Measurements from ENCODE around the gene CILP. TPM values are rescaled to one million over a fixed set of nuclear protein-coding genes. Genes with fewer than 3 reads are reported as not detected.

Gene CILP
- total RNA-seq, 1 donor from 2014 or later = not detected

- Histone ChIP-seq H3K4me3 (ENCODE audit: low read depth, low read length) (no peak overlapping the region), H3K27me3 (ENCODE audit: control insufficient read depth, insufficient read depth, low read length) (no peaks in the 10 kb centered on the region), H3K36me3 (ENCODE audit: control insufficient read depth, insufficient read depth, low read length) (no peaks in the 10 kb centered on the region)
- no peak for DNase-seq (ENCODE audit: low read depth)
- TF ChIP-seq CTCF (IDR thresholded peaks at IDR 0.05; ENCODE audit: insufficient read depth, low read length, poor library complexity, severe bottlenecking) = no peak
Observed at GRCh38 chr15:65254758-65255157, 43.5 kb upstream of the CILP start.

- no peak for DNase-seq (ENCODE audit: low read depth)
- H3K4me3 ChIP-seq (ENCODE audit: low read depth, low read length) = no peak overlapping the region
- no peak for TF ChIP-seq CTCF (IDR thresholded peaks at IDR 0.05; ENCODE audit: insufficient read depth, low read length, poor library complexity, severe bottlenecking)
- no peaks in the 10 kb centered on the region for H3K27me3 ChIP-seq (ENCODE audit: control insufficient read depth, insufficient read depth, low read length)
- no peaks in the 10 kb centered on the region for H3K36me3 ChIP-seq (ENCODE audit: control insufficient read depth, insufficient read depth, low read length)
Observed at GRCh38 chr15:65254356-65254755, 43.1 kb upstream of the CILP start.

- Histone ChIP-seq H3K36me3 (ENCODE audit: control insufficient read depth, insufficient read depth, low read length) (no peaks in the 10 kb centered on the region), H3K4me3 (ENCODE audit: low read depth, low read length) (no peak overlapping the region), H3K27me3 (ENCODE audit: control insufficient read depth, insufficient read depth, low read length) (no peaks in the 10 kb centered on the region)
- no peak for TF ChIP-seq CTCF (IDR thresholded peaks at IDR 0.05; ENCODE audit: insufficient read depth, low read length, poor library complexity, severe bottlenecking)
- DNase-seq (ENCODE audit: low read depth) = no peak
Observed at GRCh38 chr15:65249641-65250040, 38.4 kb upstream of the CILP start.

- Histone ChIP-seq H3K36me3 (ENCODE audit: control insufficient read depth, insufficient read depth, low read length) (no peaks in the 10 kb centered on the region), H3K27me3 (ENCODE audit: control insufficient read depth, insufficient read depth, low read length) (no peaks in the 10 kb centered on the region), H3K4me3 (ENCODE audit: low read depth, low read length) (no peak overlapping the region)
- no peak for TF ChIP-seq CTCF (IDR thresholded peaks at IDR 0.05; ENCODE audit: insufficient read depth, low read length, poor library complexity, severe bottlenecking)
- no peak for DNase-seq (ENCODE audit: low read depth)
Observed at GRCh38 chr15:65248511-65249255, 37.4 kb upstream of the CILP start.

GRCh38 chr15:65246939-65247338, 35.7 kb upstream of the CILP start:
- DNase-seq (ENCODE audit: low read depth) = no peak
- Histone ChIP-seq H3K27me3 (ENCODE audit: control insufficient read depth, insufficient read depth, low read length) (no peaks in the 10 kb centered on the region), H3K4me3 (ENCODE audit: low read depth, low read length) (no peak overlapping the region), H3K36me3 (ENCODE audit: control insufficient read depth, insufficient read depth, low read length) (no peaks in the 10 kb centered on the region)
- TF ChIP-seq CTCF (IDR thresholded peaks at IDR 0.05; ENCODE audit: insufficient read depth, low read length, poor library complexity, severe bottlenecking) = no peak
